Prostate gland (tissue), 2 donors: Measurements from ENCODE around the gene DCD. TPM values are rescaled to one million over a fixed set of nuclear protein-coding genes. Genes with fewer than 3 reads are reported as not detected.

Experiments
- DNase-seq: peaks from one replicate; pipeline ENCODE4 v3.0.0-alpha.2; 2019; ENCODE audit warnings: low spot score
- H3K27ac ChIP-seq, 2 donors: fragments of 200-600 bp; sonication (generic); 2 replicates each; pipeline ENCODE4 v1.5.1; 2017 to 2019
- H3K27me3 ChIP-seq: fragments of 200-600 bp; sonication (generic); replicated peaks from 2 replicates; pipeline ENCODE4 v1.5.1; 2019; ENCODE audit not compliant: insufficient read depth
- H3K36me3 ChIP-seq, 2 donors: fragments of 200-600 bp; sonication (generic); 1 replicate in 1 of 2; 2 replicates in 1 of 2; pipeline versions ENCODE4 v1.5.1 to v1.8.1; 2017 to 2019
- H3K4me1 ChIP-seq: fragments of 200-600 bp; sonication (generic); replicated peaks from 2 replicates; pipeline ENCODE4 v1.5.1; 2019
- H3K4me3 ChIP-seq, 2 donors: fragments of 200-600 bp; sonication (generic); 2 replicates each; pipeline ENCODE4 v1.5.1; 2017 to 2019
- H3K9me3 ChIP-seq: fragments of 200-600 bp; sonication (generic); 2 replicates; pipeline ENCODE4 v1.5.1; 2017
- POLR2A ChIP-seq: fragments of 450-650 bp; IDR thresholded peaks from one replicate; pipeline ENCODE4 v1.6.1; 2016; ENCODE audit warnings: antibody characterized with exemption, mild to moderate bottlenecking
- POLR2AphosphoS5 ChIP-seq: sonication (generic); formaldehyde crosslinking; IDR thresholded peaks from one replicate; pipeline ENCODE4 v1.6.1; 2017; ENCODE audit warnings: antibody characterized with exemption
- WGBS: methylation state at CpG from one replicate; pipeline ENCODE4 v1.1.5; 2018; 5-methylcytosine and 5-hydroxymethylcytosine counted together
- intact Hi-C: fragments of 100-400 bp; cut with DNase I; formaldehyde crosslinking; loops from one replicate; pipeline ENCODE4 v1.14.2; 2022
- total RNA-seq, 2 donors: library from RNA; depleted of rRNA; stranded (reverse); fragments of >200 nt; gene quantifications; one replicate each; pipeline ENCODE4 v1.1.0, GENCODE V29; 2016
- TF ChIP-seq, protein P1 (sequence below), 4 experiments: fragments of 200-600 bp in 2 of 4; fragments of 450-650 bp in 2 of 4; sonication (generic) in 2 of 4; IDR thresholded peaks; 1 replicate in 3 of 4; 2 replicates in 1 of 4; pipeline ENCODE4 v1.5.1; 2016 to 2019; ENCODE audit warnings: antibody characterized with exemption in 4 of 4, mild to moderate bottlenecking in 2 of 4, moderate library complexity in 2 of 4

Gene DCD
- total RNA-seq, 2 donors from 2014 or later = 3.6 TPM; not detected in 1

DNA sequence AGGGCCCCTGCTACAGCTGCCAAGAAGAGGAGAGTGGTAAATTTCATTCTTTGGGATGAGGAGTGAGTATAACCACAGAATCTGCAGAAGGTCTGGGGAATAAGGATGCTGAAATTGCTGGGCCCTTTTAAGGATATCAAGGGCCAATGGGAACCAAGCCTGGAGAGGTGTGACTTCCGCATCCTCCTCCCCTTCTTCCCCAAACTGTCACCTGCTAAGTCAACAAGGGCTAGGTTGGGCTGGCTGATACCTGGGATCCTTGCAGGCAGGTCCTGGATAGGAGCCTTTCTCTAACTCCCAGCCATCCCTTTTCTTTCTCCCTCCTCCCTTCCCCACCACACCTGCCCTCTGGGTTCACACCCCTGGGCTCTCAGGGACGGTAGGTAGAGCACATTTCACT is 13.4 kb downstream of the DCD start, which contains the start of gene LACRT:
Gene LACRT (minus strand): TSS at position 101 of the 400 bp plus-strand sequence. CDS start 54 bp downstream, at position 47.
- H3K4me3 ChIP-seq = no peak within 1 kb of the TSS
- intact Hi-C loops = no loop called here
- H3K36me3 ChIP-seq = no peaks in the 10 kb centered on the region
- TF ChIP-seq POLR2A (no peak), POLR2AphosphoS5 (no peak)
- no peaks in the 10 kb centered on the region for H3K4me1 ChIP-seq
- H3K27ac ChIP-seq = no peak within 1 kb of the TSS
- WGBS = 73% methylated on average over 2 of the region's 2 CpGs
- H3K27me3 ChIP-seq = no peaks in the 10 kb centered on the region
- no peak for DNase-seq
- H3K9me3 ChIP-seq = no peaks in the 10 kb centered on the region

DNA sequence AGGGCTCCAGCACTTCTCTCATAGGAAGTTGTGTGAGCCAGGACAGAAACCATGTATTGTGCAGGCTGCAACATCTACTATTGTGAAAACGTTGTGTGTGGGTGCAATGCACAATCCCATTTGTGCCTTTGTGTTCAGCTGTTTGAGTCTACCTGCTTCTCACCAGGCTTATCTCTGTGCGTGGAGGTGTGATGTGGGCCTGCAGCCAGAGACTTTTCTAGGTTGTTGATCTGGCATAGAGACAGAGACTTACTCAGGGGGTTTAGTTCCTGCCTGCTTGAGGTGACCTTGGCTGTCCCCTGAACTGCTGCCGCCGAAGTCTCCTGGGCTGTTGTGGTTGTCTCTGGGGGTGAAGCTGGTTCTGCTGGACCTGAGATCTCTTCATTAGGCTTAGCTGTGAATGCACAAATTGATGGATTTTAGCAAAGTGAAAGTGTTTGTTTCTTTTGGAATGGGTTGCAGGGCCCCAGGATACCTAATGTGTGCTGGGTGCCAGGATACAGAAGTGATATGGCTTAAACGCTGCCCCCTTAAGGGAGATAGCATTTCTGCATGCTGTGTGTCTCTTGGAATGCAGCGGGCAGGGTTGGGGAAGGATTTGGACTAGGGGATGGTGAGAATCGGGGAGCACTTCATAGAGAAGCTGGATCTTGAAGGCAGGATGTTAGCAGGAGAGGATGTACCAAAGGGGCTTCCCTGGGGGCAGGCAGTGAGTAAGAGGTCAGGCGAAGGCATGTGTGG is 16.0 kb downstream of the DCD start:
- Histone ChIP-seq H3K4me1 (no peaks in the 10 kb centered on the region), H3K27ac (no peak overlapping the region), H3K9me3 (no peaks in the 10 kb centered on the region), H3K4me3 (no peak overlapping the region), H3K27me3 (no peaks in the 10 kb centered on the region), H3K36me3 (no peaks in the 10 kb centered on the region)
- DNase-seq = no peak
- no peak for TF ChIP-seq POLR2AphosphoS5
- TF ChIP-seq, protein P1, sequence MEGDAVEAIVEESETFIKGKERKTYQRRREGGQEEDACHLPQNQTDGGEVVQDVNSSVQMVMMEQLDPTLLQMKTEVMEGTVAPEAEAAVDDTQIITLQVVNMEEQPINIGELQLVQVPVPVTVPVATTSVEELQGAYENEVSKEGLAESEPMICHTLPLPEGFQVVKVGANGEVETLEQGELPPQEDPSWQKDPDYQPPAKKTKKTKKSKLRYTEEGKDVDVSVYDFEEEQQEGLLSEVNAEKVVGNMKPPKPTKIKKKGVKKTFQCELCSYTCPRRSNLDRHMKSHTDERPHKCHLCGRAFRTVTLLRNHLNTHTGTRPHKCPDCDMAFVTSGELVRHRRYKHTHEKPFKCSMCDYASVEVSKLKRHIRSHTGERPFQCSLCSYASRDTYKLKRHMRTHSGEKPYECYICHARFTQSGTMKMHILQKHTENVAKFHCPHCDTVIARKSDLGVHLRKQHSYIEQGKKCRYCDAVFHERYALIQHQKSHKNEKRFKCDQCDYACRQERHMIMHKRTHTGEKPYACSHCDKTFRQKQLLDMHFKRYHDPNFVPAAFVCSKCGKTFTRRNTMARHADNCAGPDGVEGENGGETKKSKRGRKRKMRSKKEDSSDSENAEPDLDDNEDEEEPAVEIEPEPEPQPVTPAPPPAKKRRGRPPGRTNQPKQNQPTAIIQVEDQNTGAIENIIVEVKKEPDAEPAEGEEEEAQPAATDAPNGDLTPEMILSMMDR (IDR thresholded peaks at IDR 0.05) = no peak
- TF ChIP-seq POLR2A = no peak
- WGBS = 55% methylated on average over 8 of the region's 8 CpGs
- intact Hi-C loops = no loop called here

DNA sequence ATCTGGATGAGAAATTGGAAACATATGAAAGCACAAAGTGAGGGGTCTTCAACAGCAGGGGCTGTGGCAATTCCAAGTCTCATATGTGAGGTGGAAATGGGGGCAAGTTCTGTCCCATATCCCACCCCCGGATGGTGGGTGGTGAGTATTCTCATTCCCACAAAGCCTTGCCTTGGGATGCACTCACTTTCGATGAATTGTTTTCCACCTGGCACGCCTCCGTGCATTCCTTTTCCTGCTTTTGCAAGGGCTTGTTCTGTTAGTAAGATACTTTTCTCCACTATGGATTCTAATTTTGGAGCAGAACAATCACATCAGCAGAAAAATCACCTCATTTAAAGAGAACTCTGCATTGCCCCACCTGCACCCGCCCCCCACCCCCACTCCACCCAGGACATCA is 16.6 kb downstream of the DCD start:
- WGBS = 36% methylated on average over 5 of the region's 5 CpGs
- no peaks in the 10 kb centered on the region for H3K27me3 ChIP-seq
- H3K4me3 ChIP-seq = no peak overlapping the region
- H3K4me1 ChIP-seq = no peaks in the 10 kb centered on the region
- no peak overlapping the region for H3K27ac ChIP-seq
- intact Hi-C loops = no loop called here
- no peaks in the 10 kb centered on the region for H3K9me3 ChIP-seq
- no peaks in the 10 kb centered on the region for H3K36me3 ChIP-seq
- no peak for TF ChIP-seq POLR2A
- TF ChIP-seq, protein P1 (IDR thresholded peaks at IDR 0.05) = no peak
- TF ChIP-seq POLR2AphosphoS5 = no peak
- DNase-seq = no peak

DNA sequence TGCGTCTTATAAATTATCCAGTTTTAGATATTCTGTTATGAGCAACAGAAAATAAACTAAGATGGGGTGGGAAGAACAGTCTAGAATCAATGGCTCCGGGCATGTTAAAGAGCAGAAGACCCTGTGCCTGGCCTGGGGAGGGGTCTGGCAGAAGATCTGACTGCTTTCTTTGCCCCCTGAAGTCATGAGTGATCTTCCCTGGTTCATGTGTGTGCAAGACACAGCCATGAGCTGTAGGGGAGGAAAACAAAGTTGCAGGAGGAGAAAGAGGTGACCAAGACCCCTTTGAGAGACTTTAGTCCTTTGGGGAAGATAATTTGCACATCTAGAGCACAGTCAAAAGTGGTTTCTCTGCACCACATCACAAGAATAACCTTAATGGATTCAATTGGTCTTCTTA is 18.2 kb downstream of the DCD start:
- Histone ChIP-seq H3K36me3 (no peaks in the 10 kb centered on the region), H3K4me3 (no peak overlapping the region), H3K4me1 (no peaks in the 10 kb centered on the region), H3K9me3 (no peaks in the 10 kb centered on the region), H3K27ac (no peak overlapping the region), H3K27me3 (no peaks in the 10 kb centered on the region)
- DNase-seq = no peak
- 90% methylated on average over 2 of the region's 2 CpGs for WGBS
- no peak for TF ChIP-seq POLR2AphosphoS5
- TF ChIP-seq POLR2A = no peak
- TF ChIP-seq, protein P1 (IDR thresholded peaks at IDR 0.05) = no peak
- intact Hi-C loops = no loop called here

DNA sequence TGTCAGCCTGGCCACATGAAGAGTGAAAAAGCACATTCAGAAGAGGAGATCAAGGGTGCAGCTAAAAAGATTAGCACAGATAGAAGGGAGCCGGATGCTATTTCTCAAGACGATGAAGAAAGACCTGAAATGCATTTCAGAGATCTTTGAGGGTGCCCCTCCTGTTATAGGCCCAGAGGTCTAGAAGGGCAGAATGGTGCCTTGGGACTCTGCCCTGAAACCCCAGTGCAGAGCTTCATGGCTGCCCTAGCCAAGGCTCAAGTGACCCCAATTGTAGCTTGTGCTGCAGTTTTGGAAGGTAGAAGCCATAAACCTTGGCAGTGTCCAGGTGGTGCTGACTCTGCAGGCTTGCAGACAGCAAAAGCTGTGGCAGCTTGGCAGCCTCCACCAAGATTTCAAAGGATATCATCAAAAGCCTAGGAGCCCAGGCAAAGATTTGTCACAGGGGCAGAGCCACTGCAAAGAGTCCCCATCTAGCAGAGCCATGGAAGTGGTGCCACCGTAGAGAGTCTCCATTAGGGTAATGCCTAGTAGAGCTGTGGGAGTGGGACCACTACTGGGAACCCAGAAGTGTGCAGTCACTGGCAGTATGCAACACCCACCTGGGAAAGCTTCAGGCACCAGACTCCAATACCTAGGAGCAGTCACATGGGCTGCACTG is 19.8 kb downstream of the DCD start:
- Histone ChIP-seq H3K27me3 (no peaks in the 10 kb centered on the region), H3K27ac (no peak overlapping the region), H3K4me1 (no peaks in the 10 kb centered on the region), H3K4me3 (no peak overlapping the region), H3K9me3 (no peaks in the 10 kb centered on the region), H3K36me3 (no peaks in the 10 kb centered on the region)
- no peak for DNase-seq
- TF ChIP-seq POLR2AphosphoS5 (no peak), POLR2A (no peak)
- TF ChIP-seq, protein P1 (IDR thresholded peaks at IDR 0.05) = no peak
- 100% methylated on average over 3 of the region's 3 CpGs for whole genome bisulfite sequencing
- intact Hi-C loops = no loop called here
